K562 (cell line): ENCODE measurements around the gene VDAC2. TPM values are rescaled to one million over a fixed set of nuclear protein-coding genes. Genes with fewer than 3 reads are reported as not detected.

Experiments used
- ATAC-seq: fragments of 200-7000 bp; cut with Tn5 transposase; 3 replicates; pipeline ENCODE4 v1.9.1; 2020; ENCODE audit warnings: moderate library complexity
- BruUV-seq: library from RNA; stranded (reverse); fragments of 400-500 nt; replicated peaks from 2 replicates; lab custom pipeline; 2021; lab: Mats Ljungman, UMichigan
- CTCF ChIA-PET: fragments of 300-600 bp; formaldehyde crosslinking; extraction: SDS; loops from one replicate; lab custom pipeline; 2021; ENCODE audit warnings: low intra/inter-chr PET ratio; lab: Yijun Ruan, JAX
- POLR2A ChIA-PET: fragments of 300-600, 350-650 bp; sonication (Branson Sonifier 250); formaldehyde crosslinking; extraction: SDS; loops from one replicate; lab custom pipeline; 2021; ENCODE audit warnings: antibody characterized with exemption, inconsistent platforms; lab: Yijun Ruan, JAX
- DNase-seq, 4 experiments: peaks; one replicate each; pipeline versions ENCODE4 v3.0.0 to v3.0.0-alpha.2; 2011 to 2018; ENCODE audit warnings: low spot score in 3 of 4, mixed read lengths in 3 of 4; ENCODE audit errors: extremely low read depth in 1 of 4
- FAIRE-seq: peaks from 2 replicates; lab custom pipeline; 2011; peaks lifted over from hg19 to GRCh38; lab: Jason Lieb, UNC
- H2AFZ ChIP-seq: 2 replicates; pipeline ENCODE4 v1.6.0; 2011; ENCODE audit warnings: low read depth, low read length, control low read depth, inconsistent platforms
- H3K27ac ChIP-seq: fragments of 200-600 bp; 3 replicates; pipeline ENCODE4 v1.8.0; 2011; ENCODE audit warnings: low read depth, mild to moderate bottlenecking, control low read depth, inconsistent platforms, low read length, moderate library complexity, mixed read lengths; ENCODE audit errors: extremely low read depth
- H3K27me3 ChIP-seq, 2 experiments: fragments of 300-600 bp in 1 of 2; 2 replicates in 1 of 2; 3 replicates in 1 of 2; pipeline versions ENCODE4 v1.6.0 to v1.8.0; 2011; ENCODE audit warnings: inconsistent platforms in 2 of 2, low read length in 2 of 2, mild to moderate bottlenecking in 1 of 2, mixed read lengths in 1 of 2, moderate library complexity in 1 of 2; ENCODE audit not compliant: control insufficient read depth in 2 of 2, insufficient read depth in 2 of 2
- H3K36me3 ChIP-seq: fragments of 300-600 bp; 3 replicates; pipeline ENCODE4 v1.8.0; 2011; ENCODE audit warnings: mild to moderate bottlenecking, low read length, inconsistent platforms; ENCODE audit not compliant: control insufficient read depth, insufficient read depth
- H3K4me1 ChIP-seq, 2 experiments: fragments of 200-600 bp in 1 of 2; replicated peaks in 1 of 2; 2 replicates in 1 of 2; 3 replicates in 1 of 2; pipeline versions ENCODE4 v1.5.1 to v1.8.0; 2011; ENCODE audit warnings: inconsistent platforms in 2 of 2, low read length in 2 of 2, mild to moderate bottlenecking in 1 of 2, mixed read lengths in 1 of 2, moderate library complexity in 1 of 2; ENCODE audit not compliant: control insufficient read depth in 2 of 2, insufficient read depth in 2 of 2
- H3K4me2 ChIP-seq: 2 replicates; pipeline ENCODE4 v1.6.1; 2011; ENCODE audit warnings: low read length, control low read depth, inconsistent platforms, mixed read lengths; ENCODE audit not compliant: insufficient read depth
- H3K4me3 ChIP-seq: fragments of 200-600 bp; sonication (generic), shearing (Covaris generic); 2 replicates; pipeline ENCODE4 v1.5.1; 2016; ENCODE audit warnings: control low read depth, inconsistent platforms
- H3K79me2 ChIP-seq: fragments of 200-600 bp; 3 replicates; pipeline ENCODE4 v1.8.0; 2011; ENCODE audit warnings: low read length, inconsistent platforms; ENCODE audit not compliant: control insufficient read depth, insufficient read depth
- H3K9ac ChIP-seq, 2 experiments: 2 replicates each; pipeline versions ENCODE4 v1.6.0 to v1.6.1; 2011; ENCODE audit warnings: low read depth in 2 of 2, low read length in 2 of 2, control low read depth in 1 of 2, inconsistent platforms in 1 of 2, mild to moderate bottlenecking in 1 of 2, mixed read lengths in 1 of 2; ENCODE audit not compliant: insufficient read depth in 1 of 2
- H3K9me1 ChIP-seq: one replicate; pipeline ENCODE4 v1.6.0; 2011; ENCODE audit warnings: inconsistent platforms, mild to moderate bottlenecking, low read length, moderate library complexity; ENCODE audit not compliant: control insufficient read depth, insufficient read depth
- H3K9me3 ChIP-seq: replicated peaks from 2 replicates; pipeline ENCODE4 v1.5.1; 2011; ENCODE audit warnings: low read depth, low read length, inconsistent platforms; ENCODE audit not compliant: control insufficient read depth, insufficient read depth
- H4K20me1 ChIP-seq: replicated peaks from 2 replicates; pipeline ENCODE4 v1.6.1; 2011; ENCODE audit warnings: low read length, inconsistent platforms, mixed read lengths; ENCODE audit not compliant: control insufficient read depth, insufficient read depth
- CHD1 ChIP-seq: fragments of 200-600 bp; sonication (generic); IDR thresholded peaks from one replicate; pipeline ENCODE4 v1.6.1; 2012; ENCODE audit warnings: mild to moderate bottlenecking, moderate library complexity, low read length, inconsistent platforms
- ELF1 ChIP-seq: fragments of 200-800 bp; sonication (Bioruptor generic); IDR thresholded peaks from 2 replicates; pipeline ENCODE4 v1.6.1; 2016; ENCODE audit warnings: missing genetic modification characterization, missing compliant biosample characterization
- JUN ChIP-seq, 2 experiments: sonication (generic) in 1 of 2; formaldehyde crosslinking in 1 of 2; IDR thresholded peaks; 2 replicates each; pipeline versions ENCODE4 v1.6.1 to v1.8.0; 2012 to 2022; ENCODE audit warnings: borderline replicate concordance in 2 of 2, mild to moderate bottlenecking in 2 of 2, improper control_type of control experiment in 1 of 2, low read depth in 1 of 2, low read length in 1 of 2, missing genetic modification reagents in 1 of 2
- POLR2AphosphoS5 ChIP-seq: IDR thresholded peaks from 2 replicates; pipeline ENCODE4 v1.6.1; 2011; ENCODE audit warnings: mild to moderate bottlenecking, low read depth, low read length, moderate library complexity; ENCODE audit not compliant: control insufficient read depth, insufficient read depth
- SRSF9 ChIP-seq: fragments of 200-400 bp; formaldehyde crosslinking; IDR thresholded peaks from 2 replicates; pipeline ENCODE4 v1.6.1; 2017; ENCODE audit warnings: low read depth, low read length, borderline replicate concordance
- ZNF583 ChIP-seq: fragments of 250-450 bp; sonication (Bioruptor Pico); IDR thresholded peaks from 2 replicates; pipeline ENCODE4 v1.4.0; 2020
- WGBS: fragments of 100-300 bp; shearing (Covaris generic); methylation state at CpG from one replicate; pipeline ENCODE4 v1.1.6; 2016; ENCODE audit warnings: low coverage, mixed read lengths; ENCODE audit not compliant: insufficient coverage; ENCODE audit errors: missing lambda C conversion rate; 5-methylcytosine and 5-hydroxymethylcytosine counted together
- in situ Hi-C: fragments of 300-500 bp; cut with MboI; formaldehyde crosslinking; loops from 4 replicates; pipeline ENCODE4 v1.15.0; 2018; ENCODE audit warnings: inconsistent platforms, mixed read lengths
- intact Hi-C: fragments of 100-400 bp; cut with micrococcal nuclease; formaldehyde crosslinking; loops from 2 replicates; pipeline ENCODE4 v1.14.2; 2022
- polyA plus RNA-seq, 8 experiments: library from polyadenylated mRNA; depleted of rRNA in 4 of 8; stranded (reverse) in 5 of 8; unstranded in 3 of 8; fragments of >200 nt; fragmentation: Nextera tagmentation in 2 of 8; fragmentation: Illumina TruSeq in 1 of 8; extraction: Ambion mirVana in 2 of 8; extraction: Trizol in 1 of 8; gene quantifications; 2 replicates each; pipeline versions ENCODE4 v1.2.1 to v1.2.3, GENCODE V29; 2011 to 2014; ENCODE audit warnings: inconsistent platforms in 1 of 8, missing spikeins in 1 of 8
- total RNA-seq, 7 experiments: library from RNA; depleted of rRNA in 6 of 7; stranded (reverse); fragments of >200 nt in 6 of 7; fragmentation: Illumina TruSeq in 2 of 7; extraction: Trizol in 2 of 7; gene quantifications; 2 replicates each; pipeline versions ENCODE4 v1.2.1 to v1.2.3, GENCODE V29; 2011 to 2021; ENCODE audit warnings: low replicate concordance in 1 of 7
- TF ChIP-seq, protein P1 (sequence below), 2 experiments: fragments of 450-650 bp in 1 of 2; IDR thresholded peaks; 2 replicates each; pipeline ENCODE4 v1.6.1; 2011 to 2017; ENCODE audit warnings: low read depth in 2 of 2, antibody characterized with exemption in 1 of 2, borderline replicate concordance in 1 of 2, low read length in 1 of 2, mild to moderate bottlenecking in 1 of 2, mixed read lengths in 1 of 2; ENCODE audit not compliant: control insufficient read depth in 1 of 2

The VDAC2 gene
- total and polyA plus RNA-seq, 9 of the 15 experiments (the other 6 are each of a cell fraction or from before 2014, with no cell fraction given) = 139 to 450 (median 250) TPM

DNA sequence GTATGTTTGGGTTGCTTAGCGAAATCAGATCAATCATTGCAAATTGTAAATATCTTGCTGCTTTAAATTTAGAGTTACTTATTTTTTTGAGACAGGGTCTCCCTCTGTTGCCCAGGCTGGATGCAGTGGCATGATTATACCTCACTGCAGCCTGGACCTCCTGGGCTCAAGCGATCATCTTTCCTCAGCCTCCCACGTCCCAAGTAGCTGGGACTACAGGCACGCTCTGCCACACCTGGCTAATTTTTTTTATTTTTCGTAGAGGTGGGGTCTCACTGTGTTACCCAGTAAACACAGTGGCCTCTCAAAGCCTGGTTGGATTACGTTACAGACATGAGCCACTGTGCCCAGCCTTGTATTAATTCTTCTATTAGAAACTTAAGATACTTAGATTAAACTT, 1.7 kb downstream of the VDAC2 start:
- Histone ChIP-seq H3K9ac (peak overlapping the region; percentile 5 to 98; a peak in 3 of 4 replicates), H3K27me3 (no peaks in the 10 kb centered on the region), H3K4me3 (peak overlapping the region; percentile 97; the same call in 1 of the 2 replicates), H4K20me1 (peaks cover 11% of the 10 kb centered on the region; the same call in 1 of the 2 replicates), H3K9me1 (no peaks in the 10 kb centered on the region), H3K4me1 (peaks cover 28 to 34% of the 10 kb centered on the region in 2 experiments), H3K9me3 (no peaks in the 10 kb centered on the region), H3K79me2 (peaks cover 68% of the 10 kb centered on the region), H3K4me2 (peak overlapping the region; percentile 99), H3K27ac (peak overlapping the region; percentile 97; the same call in 2 of the 3 replicates), H2AFZ (no peak overlapping the region), H3K36me3 (peaks cover 61% of the 10 kb centered on the region)
- CTCF ChIA-PET = no interaction called here
- DNase-seq (no peak), ATAC-seq (no peak), FAIRE-seq (no peak)
- 69% methylated on average over 6 of the region's 6 CpGs for WGBS
- no peak for TF ChIP-seq SRSF9
- TF ChIP-seq ZNF583 = no peak
- TF ChIP-seq, protein P1, sequence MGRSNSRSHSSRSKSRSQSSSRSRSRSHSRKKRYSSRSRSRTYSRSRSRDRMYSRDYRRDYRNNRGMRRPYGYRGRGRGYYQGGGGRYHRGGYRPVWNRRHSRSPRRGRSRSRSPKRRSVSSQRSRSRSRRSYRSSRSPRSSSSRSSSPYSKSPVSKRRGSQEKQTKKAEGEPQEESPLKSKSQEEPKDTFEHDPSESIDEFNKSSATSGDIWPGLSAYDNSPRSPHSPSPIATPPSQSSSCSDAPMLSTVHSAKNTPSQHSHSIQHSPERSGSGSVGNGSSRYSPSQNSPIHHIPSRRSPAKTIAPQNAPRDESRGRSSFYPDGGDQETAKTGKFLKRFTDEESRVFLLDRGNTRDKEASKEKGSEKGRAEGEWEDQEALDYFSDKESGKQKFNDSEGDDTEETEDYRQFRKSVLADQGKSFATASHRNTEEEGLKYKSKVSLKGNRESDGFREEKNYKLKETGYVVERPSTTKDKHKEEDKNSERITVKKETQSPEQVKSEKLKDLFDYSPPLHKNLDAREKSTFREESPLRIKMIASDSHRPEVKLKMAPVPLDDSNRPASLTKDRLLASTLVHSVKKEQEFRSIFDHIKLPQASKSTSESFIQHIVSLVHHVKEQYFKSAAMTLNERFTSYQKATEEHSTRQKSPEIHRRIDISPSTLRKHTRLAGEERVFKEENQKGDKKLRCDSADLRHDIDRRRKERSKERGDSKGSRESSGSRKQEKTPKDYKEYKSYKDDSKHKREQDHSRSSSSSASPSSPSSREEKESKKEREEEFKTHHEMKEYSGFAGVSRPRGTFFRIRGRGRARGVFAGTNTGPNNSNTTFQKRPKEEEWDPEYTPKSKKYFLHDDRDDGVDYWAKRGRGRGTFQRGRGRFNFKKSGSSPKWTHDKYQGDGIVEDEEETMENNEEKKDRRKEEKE (IDR thresholded peaks at IDR 0.05; ENCODE audit: borderline replicate concordance in 1 of 2, control insufficient read depth in 1 of 2, low read depth in 2 of 2, low read length in 1 of 2) = no peak
- no peak for TF ChIP-seq JUN (IDR thresholded peaks at IDR 0.05; ENCODE audit: borderline replicate concordance, low read depth, low read length)
- TF ChIP-seq JUN (CRISPR knock-in tag; IDR thresholded peaks at IDR 0.05; ENCODE audit: borderline replicate concordance) = no peak
- no peak for TF ChIP-seq CHD1
- no peak for TF ChIP-seq ELF1 (tag)
- 0 out of 2 replicates have a peak, but pooled peaks have one; percentile 4 for TF ChIP-seq POLR2AphosphoS5
- in situ Hi-C loops (no loop called here), intact Hi-C loops (no loop called here)
- POLR2A ChIA-PET = interaction anchor here (1.1 to 8.9 kb wide), 6 partner anchors 7 to 101 kb away, joined by 3 to 74 read pairs (median 10); partner anchors contain the start of genes COMTD1 and SAMD8
- no TSS peak for BruUV-seq
